Measurements from ENCODE around the gene CA9. TPM values are rescaled to one million over a fixed set of nuclear protein-coding genes. Genes with fewer than 3 reads are reported as not detected.
"Not testable (repeated sequence)": the region's sequence is repeated elsewhere in the genome, so short reads cannot be mapped to it uniquely, and the experiment has no call there.

Gene CA9
- total RNA-seq, 3 donors from 2014 or later (not counting 1 experiment from before 2014, with no cell fraction given): not detected

DNA sequence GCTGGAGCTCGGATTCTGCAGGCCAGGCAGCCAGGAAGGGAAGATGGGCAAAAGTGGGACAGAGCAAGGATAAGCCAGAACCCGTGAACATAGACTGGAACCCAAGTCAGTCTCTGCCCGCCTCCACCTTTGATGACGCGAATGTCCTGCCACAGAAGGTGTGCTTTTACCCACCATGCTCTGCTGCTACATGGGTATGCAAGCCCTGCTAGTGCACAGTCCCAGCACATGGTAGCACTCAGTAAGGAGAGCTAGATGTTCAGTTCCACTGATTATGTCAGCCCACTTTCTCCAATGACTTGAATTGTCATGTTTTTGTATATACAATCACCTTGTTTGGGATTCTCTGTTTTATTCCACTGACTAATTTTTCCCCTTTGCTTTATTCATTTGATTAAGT, 44.1 kb upstream of the CA9 start:
- no peaks in the 10 kb centered on the region for H3K36me3 Mint-ChIP-seq

DNA sequence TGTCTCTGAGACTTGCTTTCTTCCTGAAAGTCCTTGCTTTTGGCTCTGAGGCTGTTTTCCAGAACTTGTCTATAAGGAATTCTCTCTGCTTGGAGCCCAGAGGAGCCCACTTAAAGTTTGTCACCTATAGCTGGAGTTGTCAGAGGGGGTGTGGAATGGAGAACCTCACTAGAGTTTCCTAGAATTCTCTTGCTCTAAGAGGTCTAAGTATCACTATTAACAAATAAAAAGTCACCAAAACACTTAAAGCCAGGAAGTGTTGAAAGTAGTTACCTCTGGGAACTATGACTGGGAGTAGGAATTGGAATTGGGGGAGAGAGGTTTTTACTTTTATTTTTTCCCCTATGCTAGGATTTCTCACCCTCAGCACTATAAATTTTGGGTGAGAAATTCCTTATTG, 38.0 kb upstream of the CA9 start:
- H3K4me3 ChIP-seq (ENCODE audit: low read length): no peak overlapping the region
- peak overlapping the region; percentile 76 for H3K4me3 Mint-ChIP-seq
- H3K27ac Mint-ChIP-seq: peak overlapping the region; percentile 94 to 97

More for the DNA sequence above, 44.1 kb upstream of the CA9 start:
- Mint-ChIP-seq H3K27me3 (ENCODE audit: low read depth in 2 of 2) (no peaks in the 10 kb centered on the region), H3K27ac (no peak overlapping the region), H3K9me3 (no peaks in the 10 kb centered on the region), H3K4me3 (no peak overlapping the region), H3K4me1 (peaks cover 2 to 9% of the 10 kb centered on the region in 2 donors)
- Histone ChIP-seq H3K9me3 (ENCODE audit: control insufficient read depth, insufficient read depth, low read length) (no peaks in the 10 kb centered on the region), H3K27me3 (ENCODE audit: control insufficient read depth, insufficient read depth, low read length) (no peaks in the 10 kb centered on the region), H3K27ac (ENCODE audit: low read length) (no peak overlapping the region), H3K4me1 (ENCODE audit: control insufficient read depth, insufficient read depth, low read length) (no peaks in the 10 kb centered on the region), H3K4me3 (ENCODE audit: low read length) (no peak overlapping the region), H3K36me3 (ENCODE audit: control insufficient read depth, insufficient read depth, low read length) (no peaks in the 10 kb centered on the region)
- TF ChIP-seq, protein P1, sequence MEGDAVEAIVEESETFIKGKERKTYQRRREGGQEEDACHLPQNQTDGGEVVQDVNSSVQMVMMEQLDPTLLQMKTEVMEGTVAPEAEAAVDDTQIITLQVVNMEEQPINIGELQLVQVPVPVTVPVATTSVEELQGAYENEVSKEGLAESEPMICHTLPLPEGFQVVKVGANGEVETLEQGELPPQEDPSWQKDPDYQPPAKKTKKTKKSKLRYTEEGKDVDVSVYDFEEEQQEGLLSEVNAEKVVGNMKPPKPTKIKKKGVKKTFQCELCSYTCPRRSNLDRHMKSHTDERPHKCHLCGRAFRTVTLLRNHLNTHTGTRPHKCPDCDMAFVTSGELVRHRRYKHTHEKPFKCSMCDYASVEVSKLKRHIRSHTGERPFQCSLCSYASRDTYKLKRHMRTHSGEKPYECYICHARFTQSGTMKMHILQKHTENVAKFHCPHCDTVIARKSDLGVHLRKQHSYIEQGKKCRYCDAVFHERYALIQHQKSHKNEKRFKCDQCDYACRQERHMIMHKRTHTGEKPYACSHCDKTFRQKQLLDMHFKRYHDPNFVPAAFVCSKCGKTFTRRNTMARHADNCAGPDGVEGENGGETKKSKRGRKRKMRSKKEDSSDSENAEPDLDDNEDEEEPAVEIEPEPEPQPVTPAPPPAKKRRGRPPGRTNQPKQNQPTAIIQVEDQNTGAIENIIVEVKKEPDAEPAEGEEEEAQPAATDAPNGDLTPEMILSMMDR (IDR thresholded peaks at IDR 0.05): no peak
- 94% methylated on average over 5 of the region's 5 CpGs for WGBS (ENCODE audit: insufficient coverage)
- no peak for ATAC-seq
- no peak for DNase-seq
- intact Hi-C loops (cut with micrococcal nuclease): no loop called here

DNA sequence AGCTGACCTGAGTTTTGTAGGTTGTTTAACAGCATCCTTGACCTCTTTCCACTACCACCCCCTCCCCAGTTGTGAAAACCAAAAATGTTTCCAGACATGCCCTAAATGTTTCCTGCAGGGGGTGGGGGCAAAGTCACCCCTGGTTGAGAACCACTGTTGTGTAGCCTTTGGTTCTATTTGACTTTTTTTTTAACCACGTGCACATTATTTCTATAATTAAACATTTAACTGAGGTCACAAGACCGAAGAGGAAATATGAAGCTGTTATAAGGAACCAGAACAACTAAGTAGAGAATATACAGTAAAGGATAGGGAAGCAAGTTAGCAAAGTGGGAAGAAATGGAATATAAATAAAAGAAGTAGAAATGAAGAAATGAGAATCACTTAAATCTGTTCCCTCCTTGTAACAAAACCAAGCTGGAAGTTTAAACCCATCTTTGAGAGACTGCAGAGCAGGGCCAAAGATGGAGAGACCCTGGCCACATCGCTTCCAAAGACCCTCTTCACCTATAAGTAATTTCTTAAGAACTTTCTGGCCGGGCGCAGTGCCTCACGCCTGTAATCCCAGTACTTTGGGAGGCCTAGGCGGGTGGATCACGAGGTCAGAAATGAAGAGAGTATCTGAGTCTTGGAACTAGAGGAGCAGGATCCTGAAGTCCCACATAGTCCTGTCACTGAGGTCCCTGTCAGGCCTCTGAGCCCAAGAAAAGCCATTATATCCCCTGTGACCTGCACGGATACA, 37.4 kb upstream of the CA9 start:
- peak overlapping the region; percentile 76 for H3K4me3 Mint-ChIP-seq
- 96% methylated on average over 6 of the region's 9 CpGs for WGBS (ENCODE audit: insufficient coverage)
- intact Hi-C loops (cut with micrococcal nuclease): no loop called here
- Histone ChIP-seq H3K36me3 (ENCODE audit: control insufficient read depth, insufficient read depth, low read length) (no peaks in the 10 kb centered on the region), H3K4me3 (ENCODE audit: low read length) (no peak overlapping the region), H3K27me3 (ENCODE audit: control insufficient read depth, insufficient read depth, low read length) (no peaks in the 10 kb centered on the region), H3K27ac (ENCODE audit: low read length) (peak overlapping the region; percentile 80), H3K9me3 (ENCODE audit: control insufficient read depth, insufficient read depth, low read length) (no peaks in the 10 kb centered on the region), H3K4me1 (ENCODE audit: control insufficient read depth, insufficient read depth, low read length) (peaks cover 42% of the 10 kb centered on the region)
- H3K4me1 Mint-ChIP-seq: peaks cover 61 to 62% of the 10 kb centered on the region in 2 donors
- H3K36me3 Mint-ChIP-seq: no peaks in the 10 kb centered on the region
- TF ChIP-seq, protein P1 (IDR thresholded peaks at IDR 0.05): no peak
- no peaks in the 10 kb centered on the region for H3K9me3 Mint-ChIP-seq
- DNase-seq: no peak
- no peaks in the 10 kb centered on the region for H3K27me3 Mint-ChIP-seq (ENCODE audit: low read depth in 2 of 2)
- peak in 2 of 3 donors; percentile 22 to 34 for ATAC-seq
- H3K27ac Mint-ChIP-seq: peak overlapping the region; percentile 94 to 97

More for the DNA sequence above, 38.0 kb upstream of the CA9 start:
- Histone ChIP-seq H3K9me3 (ENCODE audit: control insufficient read depth, insufficient read depth, low read length) (no peaks in the 10 kb centered on the region), H3K36me3 (ENCODE audit: control insufficient read depth, insufficient read depth, low read length) (no peaks in the 10 kb centered on the region), H3K27me3 (ENCODE audit: control insufficient read depth, insufficient read depth, low read length) (no peaks in the 10 kb centered on the region), H3K4me1 (ENCODE audit: control insufficient read depth, insufficient read depth, low read length) (peaks cover 42% of the 10 kb centered on the region), H3K27ac (ENCODE audit: low read length) (peak overlapping the region; percentile 80)
- Mint-ChIP-seq H3K27me3 (ENCODE audit: low read depth in 2 of 2) (no peaks in the 10 kb centered on the region), H3K4me1 (peaks cover 56 to 57% of the 10 kb centered on the region in 2 donors), H3K36me3 (no peaks in the 10 kb centered on the region), H3K9me3 (no peaks in the 10 kb centered on the region)
- DNase-seq (no peak), ATAC-seq (no peak)
- intact Hi-C loops (cut with micrococcal nuclease): loop anchor here (2.0 kb wide), 1 partner anchor 15 kb away; no protein-coding TSS in a partner anchor
- TF ChIP-seq, protein P1 (IDR thresholded peaks at IDR 0.05): no peak

DNA sequence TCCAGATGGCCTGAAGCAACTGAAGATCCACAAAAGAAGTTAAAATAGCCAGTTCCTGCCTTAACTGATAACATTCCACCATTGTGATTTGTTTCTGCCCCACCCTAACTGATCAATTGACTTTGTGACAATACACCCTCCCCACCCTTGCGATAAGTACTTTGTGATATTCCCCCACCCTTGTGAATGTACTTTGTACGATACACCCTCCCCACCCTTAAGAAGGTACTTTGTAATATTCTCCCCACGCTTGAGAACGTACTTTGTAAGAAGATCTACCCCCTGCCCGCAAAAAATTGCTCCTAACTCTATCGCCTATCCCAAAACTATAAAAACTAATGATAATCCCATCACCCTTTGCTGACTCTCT, 36.9 kb upstream of the CA9 start:
- H3K27ac ChIP-seq (ENCODE audit: low read length): peak overlapping the region; percentile 80
- H3K4me3 ChIP-seq (ENCODE audit: low read length); H3K9me3 Mint-ChIP-seq; DNase-seq; H3K36me3 Mint-ChIP-seq; intact Hi-C loops (cut with micrococcal nuclease); H3K9me3 ChIP-seq (ENCODE audit: control insufficient read depth, insufficient read depth, low read length); H3K27me3 Mint-ChIP-seq (ENCODE audit: low read depth in 2 of 2); H3K36me3 ChIP-seq (ENCODE audit: control insufficient read depth, insufficient read depth, low read length); ATAC-seq; H3K27me3 ChIP-seq (ENCODE audit: control insufficient read depth, insufficient read depth, low read length): not testable (repeated sequence)
- 95% methylated on average over 6 of the region's 6 CpGs for WGBS (ENCODE audit: insufficient coverage)
- peak overlapping the region; percentile 76 for H3K4me3 Mint-ChIP-seq
- peak overlapping the region; percentile 94 to 97 for H3K27ac Mint-ChIP-seq
- peaks cover 42% of the 10 kb centered on the region for H3K4me1 ChIP-seq (ENCODE audit: control insufficient read depth, insufficient read depth, low read length)
- H3K4me1 Mint-ChIP-seq: peaks cover 67% of the 10 kb centered on the region in 2 donors

DNA sequence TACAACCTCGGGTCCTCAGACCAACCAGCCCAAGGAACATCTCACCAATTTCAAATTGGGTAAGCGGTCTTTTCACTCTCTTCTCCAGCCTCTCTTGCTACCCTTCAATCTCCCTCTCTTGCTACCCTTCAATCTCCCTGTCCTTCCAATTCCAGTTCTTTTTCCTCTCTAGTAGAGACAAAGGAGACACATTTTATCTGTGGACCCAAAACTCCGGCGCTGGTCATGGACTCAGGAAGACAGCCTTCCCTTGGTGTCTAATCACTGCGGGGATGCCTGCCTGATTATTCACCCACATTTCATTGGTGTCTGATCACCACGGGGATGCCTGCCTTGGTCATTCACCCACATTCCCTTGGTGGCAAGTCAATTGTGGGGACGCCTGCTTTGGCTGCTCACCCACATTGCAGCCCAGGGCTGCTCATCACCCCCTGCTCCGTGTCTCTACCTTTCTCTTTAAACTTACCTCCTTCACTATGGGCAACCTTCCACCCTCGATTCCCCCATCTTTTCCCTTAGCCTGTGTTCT, 36.2 kb upstream of the CA9 start:
- not testable (repeated sequence) for H3K9me3 Mint-ChIP-seq
- H3K27ac Mint-ChIP-seq: peak overlapping the region; percentile 94 to 97

DNA sequence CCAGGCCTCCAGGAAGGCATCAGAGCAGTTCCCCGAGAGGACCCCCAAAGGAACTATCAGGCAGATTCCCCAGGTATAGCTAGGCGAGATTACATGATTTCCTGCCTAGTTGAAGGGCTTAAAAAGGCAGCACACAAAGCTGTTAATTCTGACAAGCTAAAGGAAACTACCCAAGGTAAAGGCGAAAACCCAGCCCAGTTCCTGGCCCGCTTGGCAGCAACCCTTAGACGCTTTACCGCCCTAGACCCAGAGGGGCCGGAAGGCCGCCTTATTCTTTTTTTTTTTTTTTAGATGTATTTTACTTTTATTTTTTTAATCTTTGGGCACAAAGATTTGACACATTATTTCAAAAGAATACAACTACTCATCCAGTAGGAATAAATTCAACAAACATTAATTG, 35.0 kb upstream of the CA9 start:
- Histone ChIP-seq H3K4me1 (ENCODE audit: control insufficient read depth, insufficient read depth, low read length) (peaks cover 51% of the 10 kb centered on the region), H3K27ac (ENCODE audit: low read length) (peak overlapping the region; percentile 80)
- H3K36me3 ChIP-seq (ENCODE audit: control insufficient read depth, insufficient read depth, low read length); H3K9me3 Mint-ChIP-seq; H3K4me3 ChIP-seq (ENCODE audit: low read length); H3K27me3 Mint-ChIP-seq (ENCODE audit: low read depth in 2 of 2); H3K9me3 ChIP-seq (ENCODE audit: control insufficient read depth, insufficient read depth, low read length); H3K36me3 Mint-ChIP-seq; intact Hi-C loops (cut with micrococcal nuclease); H3K27me3 ChIP-seq (ENCODE audit: control insufficient read depth, insufficient read depth, low read length): not testable (repeated sequence)
- H3K4me3 Mint-ChIP-seq: peak overlapping the region; percentile 72
- peaks cover 68 to 79% of the 10 kb centered on the region in 2 donors for H3K4me1 Mint-ChIP-seq
- WGBS (ENCODE audit: insufficient coverage): 2% methylated on average over 3 of the region's 8 CpGs
- DNase-seq (peak in 1 of 2 donors; percentile 75), ATAC-seq (peak; percentile 73 to 87 (median 84))
- H3K27ac Mint-ChIP-seq: peak overlapping the region; percentile 94 to 97

More for the DNA sequence above, 36.2 kb upstream of the CA9 start:
- H3K36me3 ChIP-seq (ENCODE audit: control insufficient read depth, insufficient read depth, low read length); intact Hi-C loops (cut with micrococcal nuclease); H3K36me3 Mint-ChIP-seq; ATAC-seq; H3K27me3 Mint-ChIP-seq (ENCODE audit: low read depth in 2 of 2); DNase-seq; H3K9me3 ChIP-seq (ENCODE audit: control insufficient read depth, insufficient read depth, low read length); H3K27me3 ChIP-seq (ENCODE audit: control insufficient read depth, insufficient read depth, low read length); H3K4me3 ChIP-seq (ENCODE audit: low read length): not testable (repeated sequence)
- WGBS (ENCODE audit: insufficient coverage): 95% methylated on average over 9 of the region's 9 CpGs
- H3K27ac ChIP-seq (ENCODE audit: low read length): peak overlapping the region; percentile 80
- Mint-ChIP-seq H3K4me1 (peaks cover 68 to 69% of the 10 kb centered on the region in 2 donors), H3K4me3 (peak overlapping the region; percentile 72)
- peaks cover 42% of the 10 kb centered on the region for H3K4me1 ChIP-seq (ENCODE audit: control insufficient read depth, insufficient read depth, low read length)
